Nephron (organoid): ENCODE results near the gene SRSF6.

Experiments
- H3K27ac Mint-ChIP-seq, 3 experiments: 2 replicates each; pipeline ENCODE4 v1.8.0; 2020; ENCODE audit warnings: mixed read lengths in 3 of 3, mild to moderate bottlenecking in 2 of 3, moderate library complexity in 1 of 3
- H3K27me3 Mint-ChIP-seq: 2 replicates; pipeline ENCODE4 v1.8.0; 2021; ENCODE audit warnings: low read depth, mild to moderate bottlenecking, moderate library complexity, mixed read lengths
- H3K36me3 Mint-ChIP-seq: 2 replicates; pipeline ENCODE4 v1.8.0; 2020; ENCODE audit warnings: low read depth, mixed read lengths
- H3K4me1 Mint-ChIP-seq: 2 replicates; pipeline ENCODE4 v1.8.0; 2020; ENCODE audit warnings: mixed read lengths
- H3K4me3 Mint-ChIP-seq, 3 experiments: 2 replicates each; pipeline ENCODE4 v1.8.0; 2020; ENCODE audit warnings: mild to moderate bottlenecking in 3 of 3, mixed read lengths in 3 of 3, moderate library complexity in 2 of 3
- H3K9me3 Mint-ChIP-seq: 2 replicates; pipeline ENCODE4 v1.8.0; 2020; ENCODE audit warnings: mixed read lengths
- CTCF ChIP-seq, 3 experiments: fragments of 200-600 bp; sonication (generic); IDR thresholded peaks; one replicate each; pipeline ENCODE4 v1.5.0; 2021; ENCODE audit warnings: antibody characterized with exemption in 3 of 3; ENCODE audit not compliant: unreplicated experiment in 3 of 3

The SRSF6 gene

GRCh38 chr20:43433250-43433854, 24.3 kb upstream of the SRSF6 start:
- TF ChIP-seq CTCF (IDR thresholded peaks at IDR 0.05; ENCODE audit: unreplicated experiment in 3 of 3), result no peak
- no peak overlapping the region for H3K27ac Mint-ChIP-seq
- no peaks in the 10 kb centered on the region for H3K36me3 Mint-ChIP-seq
- H3K27me3 Mint-ChIP-seq, result peaks cover 34% of the 10 kb centered on the region
- no peaks in the 10 kb centered on the region for H3K4me1 Mint-ChIP-seq
- H3K4me3 Mint-ChIP-seq, result no peak overlapping the region
- no peaks in the 10 kb centered on the region for H3K9me3 Mint-ChIP-seq

- H3K36me3 Mint-ChIP-seq, result no peaks in the 10 kb centered on the region
- no peaks in the 10 kb centered on the region for H3K9me3 Mint-ChIP-seq
- H3K27me3 Mint-ChIP-seq, result peaks cover 32% of the 10 kb centered on the region
- no peaks in the 10 kb centered on the region for H3K4me1 Mint-ChIP-seq
- no peak for TF ChIP-seq CTCF (IDR thresholded peaks at IDR 0.05; ENCODE audit: unreplicated experiment in 3 of 3)
- no peak overlapping the region for H3K4me3 Mint-ChIP-seq
- no peak overlapping the region for H3K27ac Mint-ChIP-seq
Observed at GRCh38 chr20:43434565-43434964, 23.1 kb upstream of the SRSF6 start.

DNA sequence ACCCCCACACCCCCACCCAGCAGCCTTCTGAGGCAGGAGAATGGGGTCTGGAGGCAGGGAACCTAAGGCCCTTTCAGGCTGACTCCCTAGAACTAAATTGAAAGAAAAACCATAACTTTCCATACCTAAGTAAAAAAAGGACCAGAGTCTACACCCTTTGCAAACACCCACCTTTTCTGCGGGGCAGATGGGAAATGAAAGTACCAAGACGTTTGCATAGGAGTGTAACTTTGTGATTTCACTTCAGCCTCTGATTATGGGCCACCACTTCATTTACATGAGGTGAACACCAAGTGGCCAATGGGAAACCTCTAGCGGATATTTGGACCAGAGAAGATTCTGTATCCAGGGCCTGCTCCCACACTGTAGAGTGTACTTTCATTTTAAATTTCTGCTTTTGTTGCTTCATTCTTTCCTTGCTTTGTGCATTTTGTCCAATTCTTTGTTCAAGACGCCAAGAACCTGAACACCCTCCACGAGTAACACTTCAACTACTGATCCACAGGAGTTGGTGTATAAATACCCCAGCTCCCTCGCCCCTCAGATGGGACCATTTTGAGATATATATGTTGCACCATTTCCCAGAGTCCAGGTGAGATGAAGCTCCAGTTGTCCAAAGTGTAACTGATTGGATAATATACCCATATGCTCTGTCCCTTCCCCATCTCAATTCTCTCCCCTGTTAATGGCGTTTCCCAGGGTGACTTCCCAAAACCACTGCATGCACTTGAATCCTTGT, 18.9 kb upstream of the SRSF6 start:
- no peak for TF ChIP-seq CTCF (IDR thresholded peaks at IDR 0.05; ENCODE audit: unreplicated experiment in 3 of 3)
- peaks cover 6% of the 10 kb centered on the region for H3K4me1 Mint-ChIP-seq
- no peak overlapping the region for H3K27ac Mint-ChIP-seq
- no peaks in the 10 kb centered on the region for H3K9me3 Mint-ChIP-seq
- no peaks in the 10 kb centered on the region for H3K36me3 Mint-ChIP-seq
- H3K27me3 Mint-ChIP-seq, result peaks cover 15% of the 10 kb centered on the region
- H3K4me3 Mint-ChIP-seq, result no peak overlapping the region

- no peaks in the 10 kb centered on the region for H3K36me3 Mint-ChIP-seq
- H3K4me1 Mint-ChIP-seq, result peaks cover 6% of the 10 kb centered on the region
- no peaks in the 10 kb centered on the region for H3K9me3 Mint-ChIP-seq
- TF ChIP-seq CTCF (IDR thresholded peaks at IDR 0.05; ENCODE audit: unreplicated experiment in 3 of 3), result no peak
- H3K27me3 Mint-ChIP-seq, result peaks cover 15% of the 10 kb centered on the region
- H3K4me3 Mint-ChIP-seq, result no peak overlapping the region
- no peak overlapping the region for H3K27ac Mint-ChIP-seq
Observed at GRCh38 chr20:43440531-43440930, 17.2 kb upstream of the SRSF6 start.

GRCh38 chr20:43442282-43442880, 15.3 kb upstream of the SRSF6 start:
- Mint-ChIP-seq H3K4me1 (peaks cover 6% of the 10 kb centered on the region), H3K27me3 (peaks cover 10% of the 10 kb centered on the region), H3K36me3 (no peaks in the 10 kb centered on the region), H3K27ac (no peak overlapping the region), H3K4me3 (no peak overlapping the region), H3K9me3 (no peaks in the 10 kb centered on the region)
- peak in 2 of 3 experiments; percentile 21 to 23 for TF ChIP-seq CTCF (IDR thresholded peaks at IDR 0.05; ENCODE audit: unreplicated experiment in 3 of 3)
